ENCODE measurements around the gene NRN1. TPM values are rescaled to one million over a fixed set of nuclear protein-coding genes. Genes with fewer than 3 reads are reported as not detected.
"Not testable (repeated sequence)": the region's sequence is repeated elsewhere in the genome, so short reads cannot be mapped to it uniquely, and the experiment has no call there.

NRN1 gene
- total RNA-seq, 1 experiment from 2014 or later, result 0.18 TPM

GRCh38 chr6:5976811-5977210 is 29.9 kb downstream of the NRN1 start:
- no peak for DNase-seq (ENCODE audit: low read depth, low spot score)
- ChIA-PET POLR2A (no interaction called here), CTCF (no interaction called here)
- TF ChIP-seq, protein P1, sequence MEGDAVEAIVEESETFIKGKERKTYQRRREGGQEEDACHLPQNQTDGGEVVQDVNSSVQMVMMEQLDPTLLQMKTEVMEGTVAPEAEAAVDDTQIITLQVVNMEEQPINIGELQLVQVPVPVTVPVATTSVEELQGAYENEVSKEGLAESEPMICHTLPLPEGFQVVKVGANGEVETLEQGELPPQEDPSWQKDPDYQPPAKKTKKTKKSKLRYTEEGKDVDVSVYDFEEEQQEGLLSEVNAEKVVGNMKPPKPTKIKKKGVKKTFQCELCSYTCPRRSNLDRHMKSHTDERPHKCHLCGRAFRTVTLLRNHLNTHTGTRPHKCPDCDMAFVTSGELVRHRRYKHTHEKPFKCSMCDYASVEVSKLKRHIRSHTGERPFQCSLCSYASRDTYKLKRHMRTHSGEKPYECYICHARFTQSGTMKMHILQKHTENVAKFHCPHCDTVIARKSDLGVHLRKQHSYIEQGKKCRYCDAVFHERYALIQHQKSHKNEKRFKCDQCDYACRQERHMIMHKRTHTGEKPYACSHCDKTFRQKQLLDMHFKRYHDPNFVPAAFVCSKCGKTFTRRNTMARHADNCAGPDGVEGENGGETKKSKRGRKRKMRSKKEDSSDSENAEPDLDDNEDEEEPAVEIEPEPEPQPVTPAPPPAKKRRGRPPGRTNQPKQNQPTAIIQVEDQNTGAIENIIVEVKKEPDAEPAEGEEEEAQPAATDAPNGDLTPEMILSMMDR (IDR thresholded peaks at IDR 0.05), result no peak
- TF ChIP-seq POLR2AphosphoS5 (IDR thresholded peaks at IDR 0.05; ENCODE audit: low read depth, low read length), result no peak
- TF ChIP-seq, protein P2, sequence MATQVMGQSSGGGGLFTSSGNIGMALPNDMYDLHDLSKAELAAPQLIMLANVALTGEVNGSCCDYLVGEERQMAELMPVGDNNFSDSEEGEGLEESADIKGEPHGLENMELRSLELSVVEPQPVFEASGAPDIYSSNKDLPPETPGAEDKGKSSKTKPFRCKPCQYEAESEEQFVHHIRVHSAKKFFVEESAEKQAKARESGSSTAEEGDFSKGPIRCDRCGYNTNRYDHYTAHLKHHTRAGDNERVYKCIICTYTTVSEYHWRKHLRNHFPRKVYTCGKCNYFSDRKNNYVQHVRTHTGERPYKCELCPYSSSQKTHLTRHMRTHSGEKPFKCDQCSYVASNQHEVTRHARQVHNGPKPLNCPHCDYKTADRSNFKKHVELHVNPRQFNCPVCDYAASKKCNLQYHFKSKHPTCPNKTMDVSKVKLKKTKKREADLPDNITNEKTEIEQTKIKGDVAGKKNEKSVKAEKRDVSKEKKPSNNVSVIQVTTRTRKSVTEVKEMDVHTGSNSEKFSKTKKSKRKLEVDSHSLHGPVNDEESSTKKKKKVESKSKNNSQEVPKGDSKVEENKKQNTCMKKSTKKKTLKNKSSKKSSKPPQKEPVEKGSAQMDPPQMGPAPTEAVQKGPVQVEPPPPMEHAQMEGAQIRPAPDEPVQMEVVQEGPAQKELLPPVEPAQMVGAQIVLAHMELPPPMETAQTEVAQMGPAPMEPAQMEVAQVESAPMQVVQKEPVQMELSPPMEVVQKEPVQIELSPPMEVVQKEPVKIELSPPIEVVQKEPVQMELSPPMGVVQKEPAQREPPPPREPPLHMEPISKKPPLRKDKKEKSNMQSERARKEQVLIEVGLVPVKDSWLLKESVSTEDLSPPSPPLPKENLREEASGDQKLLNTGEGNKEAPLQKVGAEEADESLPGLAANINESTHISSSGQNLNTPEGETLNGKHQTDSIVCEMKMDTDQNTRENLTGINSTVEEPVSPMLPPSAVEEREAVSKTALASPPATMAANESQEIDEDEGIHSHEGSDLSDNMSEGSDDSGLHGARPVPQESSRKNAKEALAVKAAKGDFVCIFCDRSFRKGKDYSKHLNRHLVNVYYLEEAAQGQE (IDR thresholded peaks at IDR 0.05; ENCODE audit: insufficient read depth in 1 of 2, low read depth in 2 of 2, low read length in 1 of 2), result no peak
- no peak for TF ChIP-seq TCF7L2 (IDR thresholded peaks at IDR 0.05; ENCODE audit: low read depth, low read length)
- TF ChIP-seq SIN3A (IDR thresholded peaks at IDR 0.05; ENCODE audit: borderline replicate concordance, insufficient read depth, low read depth, low read length), result no peak
- Histone ChIP-seq H3K36me3 (ENCODE audit: control insufficient read depth, insufficient read depth, low read length) (no peaks in the 10 kb centered on the region), H3K4me1 (ENCODE audit: control insufficient read depth, insufficient read depth, low read length) (no peaks in the 10 kb centered on the region), H3K9me3 (ENCODE audit: control insufficient read depth, insufficient read depth, low read depth, low read length) (no peaks in the 10 kb centered on the region), H3K27me3 (ENCODE audit: control insufficient read depth, insufficient read depth, low read length) (no peaks in the 10 kb centered on the region), H3K4me3 (ENCODE audit: low read depth in 2 of 2, low read length in 2 of 2) (no peak overlapping the region), H3K27ac (ENCODE audit: low read length) (no peak overlapping the region)
- intact Hi-C loops (cut with micrococcal nuclease; ENCODE audit: unreplicated experiment), result no loop called here
- BruUV-seq (replicated peaks), result no TSS peak
- in situ Hi-C loops (cut with HindIII; ENCODE audit: low pct_unique_long_range_greater_than_20kb, low sequenced_read_pairs), result no loop called here
- ATAC-seq, result no peak

GRCh38 chr6:5968817-5969734 is 37.6 kb downstream of the NRN1 start:
- ChIA-PET POLR2A (no interaction called here), CTCF (no interaction called here)
- ATAC-seq (peak; percentile 74; the same call in 1 of the 2 replicates), DNase-seq (ENCODE audit: low read depth, low spot score) (no peak)
- Histone ChIP-seq H3K4me3 (ENCODE audit: low read depth in 2 of 2, low read length in 2 of 2) (no peak overlapping the region), H3K9me3 (ENCODE audit: control insufficient read depth, insufficient read depth, low read depth, low read length) (no peaks in the 10 kb centered on the region), H3K27ac (ENCODE audit: low read length) (no peak overlapping the region), H3K27me3 (ENCODE audit: control insufficient read depth, insufficient read depth, low read length) (no peaks in the 10 kb centered on the region), H3K36me3 (ENCODE audit: control insufficient read depth, insufficient read depth, low read length) (no peaks in the 10 kb centered on the region), H3K4me1 (ENCODE audit: control insufficient read depth, insufficient read depth, low read length) (no peaks in the 10 kb centered on the region)
- in situ Hi-C loops (cut with HindIII; ENCODE audit: low pct_unique_long_range_greater_than_20kb, low sequenced_read_pairs) (no loop called here), intact Hi-C loops (cut with micrococcal nuclease; ENCODE audit: unreplicated experiment) (no loop called here)
- no TSS peak for BruUV-seq (replicated peaks)
- TF ChIP-seq TCF7L2 (IDR thresholded peaks at IDR 0.05; ENCODE audit: low read depth, low read length) (no peak), SIN3A (IDR thresholded peaks at IDR 0.05; ENCODE audit: borderline replicate concordance, insufficient read depth, low read depth, low read length) (no peak), POLR2AphosphoS5 (IDR thresholded peaks at IDR 0.05; ENCODE audit: low read depth, low read length) (no peak)
- TF ChIP-seq, protein P2 (IDR thresholded peaks at IDR 0.05; ENCODE audit: insufficient read depth in 1 of 2, low read depth in 2 of 2, low read length in 1 of 2), result no peak
- TF ChIP-seq, protein P1 (IDR thresholded peaks at IDR 0.05), result no peak

DNA sequence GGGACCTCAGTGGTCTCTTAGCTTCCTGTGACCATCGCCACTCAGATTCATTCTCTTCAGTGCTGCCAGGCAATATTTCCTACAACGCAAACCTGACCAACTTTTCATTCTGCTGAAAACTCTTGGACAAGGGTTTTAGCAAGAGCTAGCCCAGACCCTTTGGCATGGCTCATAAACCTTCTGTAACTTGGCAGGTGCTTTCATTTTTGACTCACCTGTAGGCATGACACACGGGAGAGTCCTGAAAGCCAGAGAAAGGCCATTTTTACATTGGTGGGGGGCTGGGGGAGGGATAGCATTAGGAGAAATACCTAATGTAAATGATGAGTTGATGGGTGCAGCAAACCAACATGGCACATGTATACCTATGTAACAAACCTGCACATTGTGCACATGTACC is 38.7 kb downstream of the NRN1 start:
- DNase-seq (ENCODE audit: low read depth, low spot score); BruUV-seq (replicated peaks); H3K4me3 ChIP-seq (ENCODE audit: low read depth in 2 of 2, low read length in 2 of 2); ATAC-seq; H3K27me3 ChIP-seq (ENCODE audit: control insufficient read depth, insufficient read depth, low read length); CTCF ChIA-PET; intact Hi-C loops (cut with micrococcal nuclease; ENCODE audit: unreplicated experiment); H3K9me3 ChIP-seq (ENCODE audit: control insufficient read depth, insufficient read depth, low read depth, low read length); H3K27ac ChIP-seq (ENCODE audit: low read length); H3K36me3 ChIP-seq (ENCODE audit: control insufficient read depth, insufficient read depth, low read length); in situ Hi-C loops (cut with HindIII; ENCODE audit: low pct_unique_long_range_greater_than_20kb, low sequenced_read_pairs); H3K4me1 ChIP-seq (ENCODE audit: control insufficient read depth, insufficient read depth, low read length); POLR2A ChIA-PET: not testable (repeated sequence)
